ENCODE data around the gene DEDD. TPM values are rescaled to one million over a fixed set of nuclear protein-coding genes. Genes with fewer than 3 reads are reported as not detected.
A peak's percentile ranks its signal among the peaks of the same experiment; 100 is the strongest.
"Not testable (repeated sequence)": the region's sequence is repeated elsewhere in the genome, so short reads cannot be mapped to it uniquely, and the experiment has no call there.

The DEDD gene
- total and polyA plus RNA-seq, 2 experiments from 2014 or later = 22.8 to 35.3 TPM

- Mint-ChIP-seq H3K4me3 (peak within 1 kb of the TSS; percentile 96), H3K4me1 (peaks cover 22% of the 10 kb centered on the region), H3K9me3 (no peaks in the 10 kb centered on the region), H3K36me3 (ENCODE audit: low read depth) (peaks cover 36% of the 10 kb centered on the region), H3K27me3 (ENCODE audit: insufficient read depth, low read depth, poor library complexity) (peaks cover 22% of the 10 kb centered on the region), H3K27ac (peak within 1 kb of the TSS; percentile 96)
- Histone ChIP-seq H2AFZ (peak within 1 kb of the TSS; percentile 88), H3K4me2 (peak within 1 kb of the TSS; percentile 88), H4K20me1 (replicated peaks; ENCODE audit: insufficient read depth) (peaks cover 34% of the 10 kb centered on the region), H3F3A (replicated peaks; ENCODE audit: low read depth) (peaks cover 44% of the 10 kb centered on the region), H3K9me2 (ENCODE audit: insufficient read depth) (no peaks in the 10 kb centered on the region), H3K4me1 (ENCODE audit: insufficient read depth) (peaks cover 21% of the 10 kb centered on the region), H3K27me3 (ENCODE audit: insufficient read depth) (no peaks in the 10 kb centered on the region), H3K27ac (ENCODE audit: low read depth) (peak within 1 kb of the TSS; percentile 98), H3K4me3 (peak within 1 kb of the TSS; percentile 98), H3K79me2 (replicated peaks; ENCODE audit: insufficient read depth) (peaks cover 53% of the 10 kb centered on the region), H3K36me3 (ENCODE audit: insufficient read depth) (peaks cover 18% of the 10 kb centered on the region)
- DNase-seq (ENCODE audit: low spot score) (peak; percentile 94), ATAC-seq (peak; percentile 81)
- TF ChIP-seq CREB1 (CRISPR knock-in tag; IDR thresholded peaks at IDR 0.05; ENCODE audit: low read depth) = peak; percentile 90
- no peak for TF ChIP-seq CTCF (conservative IDR thresholded peaks at IDR 0.05; ENCODE audit: low read depth in 2 of 2)
- no peak for TF ChIP-seq EZH2 (IDR thresholded peaks at IDR 0.05; ENCODE audit: low read depth, unreplicated experiment)
- no peak for TF ChIP-seq ZNF331 (CRISPR knock-in tag; IDR thresholded peaks at IDR 0.05; ENCODE audit: low read depth)
- TF ChIP-seq EZH2phosphoT487 (IDR thresholded peaks at IDR 0.05; ENCODE audit: unreplicated experiment) = no peak
- peak; percentile 41; the same call in 1 of the 2 replicates for TF ChIP-seq NANOG (IDR thresholded peaks at IDR 0.05; ENCODE audit: borderline replicate concordance)
- no peak for TF ChIP-seq REST (IDR thresholded peaks at IDR 0.05; ENCODE audit: unreplicated experiment)
- TF ChIP-seq ETS1 (IDR thresholded peaks at IDR 0.05) = peak; percentile 77
- TF ChIP-seq ZNF114 (CRISPR knock-in tag; IDR thresholded peaks at IDR 0.05) = no peak
- peak; percentile 97 for TF ChIP-seq POLR2AphosphoS5 (IDR thresholded peaks at IDR 0.05; ENCODE audit: low read depth)
- TF ChIP-seq STAT1 (IDR thresholded peaks at IDR 0.05; ENCODE audit: unreplicated experiment) = no peak
These were observed 14.5 kb downstream of the DEDD start, which contains the start of the genes NIT1 and PFDN2 for GRCh38 chr1:161117759-161118581. Gene NIT1 (plus strand): TSS chr1:161118105. CDS start chr1:161118177, 72 bp downstream. Gene PFDN2 (minus strand): TSS chr1:161118037. CDS start chr1:161118026, 11 bp downstream.

GRCh38 chr1:161115961-161116360 is 16.5 kb downstream of the DEDD start:
- Mint-ChIP-seq H3K36me3 (ENCODE audit: low read depth) (peaks cover 16% of the 10 kb centered on the region), H3K27me3 (ENCODE audit: insufficient read depth, low read depth, poor library complexity) (peaks cover 15% of the 10 kb centered on the region), H3K4me3 (peak overlapping the region; percentile 96; the same call in 2 of the 3 replicates), H3K4me1 (peaks cover 22% of the 10 kb centered on the region)
- peaks cover 33% of the 10 kb centered on the region for H3F3A ChIP-seq (replicated peaks; ENCODE audit: low read depth)
- H3K27me3 ChIP-seq (ENCODE audit: insufficient read depth); H3K36me3 ChIP-seq (ENCODE audit: insufficient read depth); H3K27ac Mint-ChIP-seq; H3K9me3 Mint-ChIP-seq; H3K4me3 ChIP-seq; ATAC-seq; H3K27ac ChIP-seq (ENCODE audit: low read depth); H3K9me2 ChIP-seq (ENCODE audit: insufficient read depth); DNase-seq (ENCODE audit: low spot score); H2AFZ ChIP-seq; H3K4me2 ChIP-seq: not testable (repeated sequence)
- H3K79me2 ChIP-seq (replicated peaks; ENCODE audit: insufficient read depth) = peaks cover 73% of the 10 kb centered on the region
- H3K4me1 ChIP-seq (ENCODE audit: insufficient read depth) = peaks cover 21% of the 10 kb centered on the region
- peaks cover 44% of the 10 kb centered on the region for H4K20me1 ChIP-seq (replicated peaks; ENCODE audit: insufficient read depth)
